GM19351 (cell line): Measurements from ENCODE around the gene TBC1D22A.

Experiments used
- ATAC-seq: cut with Tn5 transposase; IDR thresholded peaks from one replicate; pipeline ENCODE4 v1.9.1; 2021; ENCODE audit warnings: mild to moderate bottlenecking, moderate library complexity; ENCODE audit not compliant: unreplicated experiment

TBC1D22A gene

DNA sequence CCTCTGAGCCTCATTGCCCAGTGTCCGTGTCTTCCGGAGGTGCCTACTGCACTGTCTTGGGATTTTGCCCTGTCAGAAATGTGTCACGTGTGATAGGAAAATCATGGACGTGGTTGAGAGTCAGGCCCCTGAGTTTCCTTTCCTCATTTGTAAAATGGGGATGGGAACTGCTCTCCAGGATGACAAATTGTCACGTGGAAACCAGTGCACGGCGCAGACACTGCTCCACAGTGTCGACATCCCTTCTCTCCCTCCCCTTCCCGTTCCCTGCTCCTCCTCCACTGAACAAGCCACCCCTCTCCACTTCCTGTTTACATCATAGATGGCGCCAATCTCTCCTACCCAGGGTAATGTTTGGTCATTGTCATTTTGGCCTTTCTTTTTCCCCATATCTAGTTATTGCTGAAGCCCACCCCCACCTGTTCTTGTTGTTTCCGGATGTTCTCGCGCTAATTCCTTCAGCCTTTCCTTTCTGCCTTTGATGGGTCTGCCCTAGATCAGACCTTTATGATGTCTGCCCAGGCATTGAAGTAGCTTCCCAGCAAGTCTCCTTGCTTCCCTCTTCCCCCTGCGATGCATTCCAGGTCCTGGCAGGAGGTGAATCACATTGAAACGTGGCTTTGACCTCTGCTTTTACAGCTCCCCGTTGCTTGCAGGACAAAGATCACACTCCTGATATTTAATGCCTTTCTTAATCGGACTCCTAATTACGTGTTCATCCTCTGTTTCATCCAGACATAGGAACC is 91.8 kb downstream of the TBC1D22A start:
- no peak for ATAC-seq

DNA sequence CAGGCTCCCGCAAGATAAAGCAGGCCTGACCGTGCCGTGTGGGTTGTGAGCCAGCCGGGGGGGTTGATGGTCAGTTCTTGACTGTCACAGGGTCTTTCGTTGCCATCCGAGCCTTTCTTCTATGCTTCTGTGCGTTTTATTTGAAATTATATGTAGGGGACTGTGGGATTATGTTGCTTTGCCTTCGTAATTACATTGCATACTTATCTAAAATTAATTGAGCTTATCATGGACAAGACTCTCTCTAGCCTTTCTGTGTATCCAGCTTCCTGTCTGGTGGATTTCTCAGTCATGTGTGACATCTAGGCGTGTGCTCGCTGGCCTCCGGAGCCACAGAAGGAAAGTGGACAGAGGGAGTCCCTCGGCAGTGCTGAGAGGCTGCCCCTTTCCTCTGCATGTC is 93.2 kb downstream of the TBC1D22A start:
- no peak for ATAC-seq

DNA sequence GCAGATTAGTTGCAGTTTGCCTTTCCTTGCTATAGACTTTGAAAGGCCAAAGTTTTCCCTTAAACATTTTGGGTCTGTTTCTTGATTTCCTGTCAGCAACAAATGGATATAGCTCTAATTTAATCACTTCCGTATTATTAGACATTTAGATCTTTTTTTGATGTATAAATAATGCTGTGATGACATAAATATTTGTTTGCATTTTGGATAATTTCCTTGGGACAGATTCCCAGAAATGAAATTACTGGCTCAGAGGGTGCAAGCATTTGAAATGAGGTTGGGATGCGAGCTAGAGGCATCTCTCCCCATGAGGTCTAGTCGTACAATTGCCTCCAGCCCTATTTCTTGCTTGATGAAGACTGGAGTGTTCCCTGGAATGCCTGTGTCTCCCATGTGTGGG is 94.2 kb downstream of the TBC1D22A start:
- no peak for ATAC-seq

DNA sequence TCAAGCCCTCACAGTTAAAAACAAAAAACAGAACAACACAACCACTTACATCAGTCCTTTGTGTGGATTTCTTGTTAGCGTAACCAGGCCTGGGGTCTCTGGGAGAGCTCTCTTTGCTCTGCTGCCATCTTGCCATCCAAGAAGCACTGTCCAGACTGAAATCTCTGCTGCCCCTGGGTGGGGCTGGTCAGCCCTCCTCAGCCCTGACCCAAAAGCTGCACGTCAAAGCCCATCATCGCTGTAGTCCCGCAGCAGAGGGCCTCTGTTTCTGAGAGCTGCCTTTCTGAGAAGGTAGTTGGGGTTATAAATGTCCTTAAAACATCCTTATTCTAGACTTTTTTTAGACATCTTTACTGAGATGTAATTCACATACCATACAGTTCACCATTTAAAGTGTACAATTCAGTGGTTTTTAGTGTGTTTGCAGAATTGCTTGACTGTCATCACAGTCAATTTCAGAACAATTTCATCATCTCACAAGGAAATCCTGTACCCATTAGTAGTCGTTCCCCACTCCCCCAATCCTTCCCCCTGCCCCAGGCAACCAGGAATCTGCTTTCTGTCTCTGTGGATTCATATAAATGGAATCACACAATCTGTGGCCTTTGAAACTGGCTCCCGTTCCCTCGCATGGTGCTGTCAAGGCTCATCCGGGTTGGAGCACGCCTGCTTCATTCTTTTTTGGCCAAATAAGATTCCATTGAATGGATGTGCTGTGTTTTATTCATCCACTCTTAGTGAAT is 94.9 kb downstream of the TBC1D22A start:
- no peak for ATAC-seq

DNA sequence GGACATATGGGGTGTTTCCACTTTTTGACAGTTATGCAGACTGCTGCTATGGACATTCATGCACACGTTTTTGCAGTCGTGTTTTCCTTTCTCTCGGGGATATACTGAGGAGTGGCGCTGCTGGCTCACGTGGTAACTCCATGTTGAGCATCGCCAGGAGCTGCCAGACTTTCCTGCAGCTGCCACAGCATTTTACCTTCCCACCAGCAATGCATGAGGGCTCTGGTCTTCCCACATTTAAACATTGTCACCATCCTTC is 95.4 kb downstream of the TBC1D22A start:
- ATAC-seq = no peak

DNA sequence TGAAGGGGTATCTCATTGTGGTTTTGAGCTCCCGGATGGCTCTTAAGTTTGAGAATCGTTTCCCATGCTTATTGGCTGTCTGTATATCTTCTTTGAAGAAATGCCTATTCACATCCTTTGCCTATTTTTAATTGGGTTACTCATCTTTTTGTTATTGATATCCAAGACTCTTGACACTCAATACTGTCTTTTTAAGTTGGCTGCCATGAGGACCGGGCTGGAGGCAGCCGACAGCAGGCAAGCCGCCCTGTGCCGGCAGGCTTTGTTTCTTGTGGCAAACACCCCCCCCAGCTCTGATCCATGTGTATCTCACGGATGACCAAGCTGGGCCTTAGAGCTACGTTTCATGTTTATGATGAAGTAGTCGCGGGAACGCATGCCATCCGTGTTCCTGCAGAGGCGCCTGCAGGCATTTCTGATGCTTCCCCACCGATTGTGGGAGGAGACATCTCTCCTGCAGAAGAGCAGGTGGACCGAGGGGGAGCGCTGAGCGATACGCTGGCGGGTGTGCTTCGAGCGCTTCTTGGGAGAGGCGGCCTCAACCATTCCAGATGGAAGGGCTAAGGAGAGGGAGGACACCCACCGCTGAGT is 95.8 kb downstream of the TBC1D22A start:
- ATAC-seq = no peak

DNA sequence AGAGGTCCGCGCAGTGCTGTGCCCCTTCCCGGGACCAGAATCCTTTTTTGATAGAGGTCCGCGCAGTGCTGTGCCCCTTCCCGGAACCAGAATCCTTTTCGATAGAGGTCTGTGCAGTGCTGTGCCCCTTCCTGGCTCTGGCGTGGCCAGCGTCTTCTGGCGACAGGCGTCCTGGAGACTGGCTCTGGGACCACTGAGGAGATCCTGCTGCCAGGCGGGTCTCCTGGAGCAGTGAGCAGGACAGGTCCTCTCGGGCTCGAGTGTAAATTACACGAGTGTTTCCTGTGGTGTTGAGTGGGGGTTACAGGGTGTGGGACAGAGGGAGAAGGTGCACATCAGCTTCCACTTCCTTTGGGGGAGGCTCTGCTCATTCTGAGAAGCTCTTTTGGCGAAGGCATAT is 98.1 kb downstream of the TBC1D22A start:
- ATAC-seq = no peak

DNA sequence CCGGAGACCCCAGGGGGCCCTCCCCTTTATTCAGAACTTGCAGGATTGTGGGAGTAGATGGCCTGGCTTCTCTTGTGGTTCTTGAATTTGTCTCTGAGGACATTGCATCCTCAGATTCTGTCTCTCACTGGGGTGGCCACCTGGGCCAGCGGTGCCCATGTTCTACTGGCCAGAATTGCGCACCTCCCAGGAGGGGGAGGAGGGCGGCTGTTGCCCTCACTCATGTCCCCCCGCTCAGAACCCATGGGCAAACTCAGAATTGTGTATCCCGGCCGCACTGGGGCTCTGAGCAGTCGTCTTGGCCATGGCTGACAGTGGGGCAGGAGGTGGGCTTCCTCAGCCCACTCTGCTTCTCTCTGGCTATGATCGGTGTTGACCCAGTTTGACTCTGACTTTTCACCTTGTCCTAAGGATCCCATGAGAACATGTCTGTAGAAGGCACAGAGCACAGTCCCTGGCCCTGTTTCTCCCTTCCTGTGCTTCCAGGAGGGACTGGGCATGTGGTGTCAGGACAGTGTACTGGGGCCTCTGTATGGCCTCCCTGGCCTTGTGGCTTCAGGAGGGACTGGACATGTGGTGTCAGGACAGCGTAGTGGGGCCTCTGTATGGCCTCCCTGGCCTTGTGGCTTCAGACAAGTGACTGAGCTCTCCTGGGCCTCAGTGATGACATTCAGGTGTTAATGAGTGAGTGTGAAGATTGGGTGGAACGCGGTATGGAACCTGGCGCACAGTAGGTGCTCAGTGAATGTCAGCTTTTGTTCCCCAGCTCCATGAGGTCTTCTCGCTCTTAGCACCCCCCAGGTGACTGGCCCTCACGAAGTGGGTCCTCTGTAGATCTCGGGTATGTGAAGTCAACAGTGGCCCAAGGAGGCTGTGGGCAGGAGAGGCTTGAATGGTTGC is 99.3 kb downstream of the TBC1D22A start:
- no peak for ATAC-seq

DNA sequence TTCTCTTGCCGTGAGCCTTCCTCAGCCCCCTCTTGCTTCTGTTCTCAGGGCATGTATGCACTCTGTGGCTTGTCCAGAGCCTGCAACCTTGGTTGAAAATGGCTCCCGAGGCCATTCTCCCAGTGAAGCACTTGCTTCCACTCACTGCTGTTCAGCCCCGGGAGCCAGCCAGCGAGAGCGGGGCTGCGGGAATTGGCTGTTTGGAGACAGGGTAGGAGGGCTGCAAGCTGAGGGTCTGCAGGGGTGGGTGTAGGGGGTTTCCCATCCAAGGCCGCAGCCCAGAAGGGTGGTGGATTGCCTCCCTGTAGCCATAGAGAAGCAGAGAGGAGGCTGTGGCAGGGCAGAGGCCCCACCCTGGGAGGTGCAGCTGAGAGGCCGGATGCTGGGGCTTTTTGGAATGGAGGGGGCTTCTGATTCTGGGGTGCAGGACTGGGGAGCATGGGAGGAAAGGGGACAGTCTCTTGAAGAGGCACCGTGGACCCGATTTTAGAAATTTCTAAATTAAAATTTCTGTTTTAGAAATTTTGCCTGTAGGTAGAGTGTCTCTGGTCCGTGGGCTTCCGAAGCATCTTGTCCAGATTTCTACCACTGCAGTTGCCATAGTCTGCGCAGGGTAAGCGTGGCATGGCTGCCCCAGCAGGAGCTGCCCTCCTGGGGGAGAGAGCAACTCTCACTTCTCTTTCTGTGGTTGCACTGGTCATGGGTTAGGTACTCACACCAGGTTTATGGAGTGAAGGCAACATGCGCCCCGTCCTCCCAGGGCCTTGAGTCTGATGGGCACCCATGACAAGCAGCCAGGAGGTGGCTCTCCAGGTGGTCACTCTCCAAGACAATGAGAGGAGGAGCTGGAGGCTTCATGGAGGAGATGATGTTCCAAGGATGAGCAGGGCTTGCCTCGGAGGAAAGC is 100.2 kb downstream of the TBC1D22A start:
- ATAC-seq = no peak

DNA sequence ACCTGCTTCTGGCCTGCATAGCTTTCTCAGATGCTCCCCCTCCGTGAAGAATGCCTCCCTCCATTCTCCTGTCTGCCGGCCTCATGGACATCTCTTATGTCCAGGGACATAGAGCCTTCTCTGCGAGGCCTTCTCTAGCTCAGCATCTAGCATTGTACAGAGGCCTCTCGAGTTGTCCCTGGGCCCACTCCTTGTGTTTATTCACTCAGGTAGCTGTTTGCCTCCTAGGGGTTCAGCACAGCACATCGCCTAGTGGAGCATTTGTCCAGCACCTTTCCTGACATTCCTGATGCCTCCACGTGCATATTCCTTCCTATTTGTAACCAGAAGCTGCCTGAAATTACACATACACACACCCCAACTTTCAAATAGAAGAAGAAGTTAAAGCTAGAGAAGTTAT is 101.3 kb downstream of the TBC1D22A start:
- ATAC-seq = no peak

DNA sequence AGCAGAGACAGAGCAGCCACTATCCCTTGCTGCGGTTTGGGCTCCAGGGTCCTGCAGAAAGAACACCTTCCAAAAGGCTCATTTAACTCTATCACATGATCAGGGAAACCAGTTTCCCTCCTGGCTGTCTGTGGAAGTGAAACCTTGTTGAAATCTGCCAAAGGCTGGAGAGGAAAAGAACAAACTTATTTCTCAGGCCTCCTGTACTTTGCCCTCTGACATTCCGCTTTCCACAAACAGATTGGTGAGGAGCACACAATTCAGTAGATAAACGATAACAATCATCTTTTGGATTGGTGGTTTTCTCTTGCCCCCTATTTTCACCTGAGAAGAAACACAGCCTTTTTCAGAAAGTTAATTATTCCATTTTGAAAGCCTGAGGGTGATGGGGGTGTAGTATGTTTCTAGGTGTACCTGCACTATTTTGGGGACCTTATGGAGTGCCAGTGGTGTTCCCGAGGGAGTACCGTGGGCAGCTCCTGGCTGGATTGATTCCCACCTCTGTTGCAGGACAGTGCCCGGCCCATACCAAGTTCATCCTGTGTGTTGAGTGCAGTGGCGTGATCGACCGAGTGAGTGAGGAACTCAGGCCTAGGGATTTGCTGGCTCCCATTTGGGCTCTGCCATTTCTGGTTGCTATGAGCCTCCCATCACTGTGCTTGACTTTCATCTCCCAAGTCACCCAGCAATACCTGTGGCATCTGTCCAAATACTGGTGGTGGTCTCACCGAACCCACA is 102.0 kb downstream of the TBC1D22A start:
- no peak for ATAC-seq

DNA sequence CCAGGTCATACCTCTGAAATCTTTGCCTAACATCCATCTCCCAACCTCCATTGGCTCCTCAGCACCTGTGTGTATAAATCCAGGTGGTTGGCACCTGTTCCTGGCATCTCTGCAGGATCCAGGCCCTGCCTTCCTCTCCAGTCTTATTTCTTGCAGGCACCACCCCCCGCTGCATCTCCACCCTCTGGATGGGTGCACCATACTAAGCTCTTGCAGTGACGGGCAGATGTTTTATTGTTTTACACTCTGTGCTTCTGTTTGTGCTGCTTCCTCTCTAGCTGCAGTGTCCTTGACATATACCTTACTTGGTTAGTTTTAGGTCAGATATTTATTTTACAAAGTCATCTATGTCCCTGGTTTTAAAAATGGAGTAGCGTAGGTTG is 102.6 kb downstream of the TBC1D22A start:
- no peak for ATAC-seq

DNA sequence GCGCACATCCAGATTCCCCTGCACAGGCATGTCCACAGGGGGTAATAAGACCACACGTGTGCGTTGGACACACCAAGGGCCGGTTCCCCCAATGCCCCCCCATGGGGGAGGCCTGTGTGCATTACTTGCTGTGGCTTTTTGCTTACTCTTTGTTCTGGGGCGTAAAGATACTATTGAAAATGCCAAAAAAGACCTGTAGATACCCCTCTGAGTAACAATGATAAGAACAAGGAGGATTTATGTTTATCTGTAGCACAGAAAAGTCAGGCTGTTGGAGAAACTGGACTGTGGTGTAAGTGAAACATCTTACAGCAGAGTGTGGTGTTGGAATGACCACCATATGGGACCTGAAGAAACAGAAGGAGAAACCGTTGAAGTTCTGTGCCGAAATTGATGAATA is 103.2 kb downstream of the TBC1D22A start:
- no peak for ATAC-seq

DNA sequence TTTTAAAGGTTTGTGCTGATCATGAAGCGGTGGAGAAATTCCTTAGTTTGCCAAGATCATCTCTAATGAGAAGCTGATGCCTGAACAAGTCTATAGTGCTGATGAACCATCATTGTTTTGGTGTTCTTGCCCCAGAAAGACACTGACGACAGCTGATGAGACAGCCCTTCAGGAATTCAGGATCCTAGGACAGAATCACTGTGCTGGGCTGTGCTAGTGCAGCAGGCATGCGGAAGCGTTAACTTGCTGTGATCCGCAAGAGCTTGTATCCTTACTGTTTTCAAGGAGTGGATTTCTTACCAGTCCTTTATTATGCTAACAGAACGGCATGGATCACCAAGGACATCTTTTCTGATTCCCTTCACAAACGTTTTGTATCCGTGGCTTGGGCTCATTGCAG is 104.1 kb downstream of the TBC1D22A start:
- no peak for ATAC-seq

DNA sequence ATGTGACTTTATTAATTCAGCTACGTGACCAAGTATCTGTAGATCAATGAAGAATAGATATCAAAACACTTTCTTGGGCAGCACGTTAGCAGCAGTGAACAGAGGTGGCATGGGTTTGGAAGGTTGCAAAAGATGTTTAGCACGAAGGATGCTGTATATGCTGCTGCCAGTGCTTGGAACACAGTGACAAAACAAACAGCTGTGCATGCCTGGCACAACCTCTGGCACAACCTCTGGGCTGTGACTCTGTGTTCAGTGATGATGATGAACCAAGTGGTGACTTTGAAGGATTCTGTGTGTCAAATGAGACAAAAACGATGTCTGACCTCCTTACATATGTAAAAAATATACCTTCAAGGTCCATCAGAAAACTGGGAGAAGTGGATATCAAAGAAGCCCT is 104.7 kb downstream of the TBC1D22A start:
- ATAC-seq = no peak

DNA sequence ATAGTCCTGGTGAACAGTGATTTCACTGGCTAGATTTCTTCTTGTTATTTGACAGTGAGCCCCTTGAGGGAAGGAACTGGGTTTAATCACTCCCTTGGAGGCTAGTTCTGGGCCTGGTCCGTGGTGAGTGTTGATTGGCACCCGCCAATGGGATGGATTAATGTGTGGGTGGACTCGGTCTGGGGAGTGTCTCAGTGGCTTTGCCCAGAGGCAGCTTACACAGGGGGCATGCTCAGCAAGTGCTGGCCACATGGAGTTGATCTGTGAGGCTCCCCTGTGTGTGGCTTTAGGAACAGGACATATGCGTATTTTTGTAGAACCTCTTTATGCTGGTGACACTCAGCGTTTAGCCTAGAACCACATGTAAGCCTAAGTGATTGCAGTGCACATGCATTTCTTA is 106.9 kb downstream of the TBC1D22A start:
- no peak for ATAC-seq

DNA sequence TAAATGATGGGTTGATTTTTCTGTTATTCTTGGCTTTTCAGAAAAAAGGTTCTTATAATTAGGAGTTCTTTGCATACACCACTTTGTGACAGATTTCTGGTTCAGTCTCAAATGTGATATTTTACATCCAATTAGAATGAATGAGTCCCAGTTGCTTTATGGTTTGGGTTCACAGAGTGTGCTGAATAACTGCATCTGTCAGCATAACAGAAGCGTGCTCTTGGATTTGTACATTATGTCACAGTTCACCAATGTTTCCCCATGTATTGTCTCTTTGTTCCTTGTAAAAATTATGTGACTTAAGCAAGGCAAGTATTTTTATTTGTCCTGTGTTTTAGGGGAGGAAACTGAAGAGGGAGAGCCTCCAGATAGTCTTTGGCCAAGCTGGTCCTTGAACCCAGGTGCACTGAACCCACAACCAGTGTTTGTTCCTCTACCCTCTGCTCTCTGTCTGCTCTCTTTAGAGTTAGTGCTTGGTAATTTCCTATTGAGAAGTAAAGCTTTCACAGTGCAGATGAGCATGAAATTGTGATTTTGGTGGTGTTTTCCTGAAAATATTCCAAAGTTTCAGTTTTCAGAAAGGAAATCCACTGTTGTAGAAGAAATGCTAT is 107.5 kb downstream of the TBC1D22A start:
- no peak for ATAC-seq

DNA sequence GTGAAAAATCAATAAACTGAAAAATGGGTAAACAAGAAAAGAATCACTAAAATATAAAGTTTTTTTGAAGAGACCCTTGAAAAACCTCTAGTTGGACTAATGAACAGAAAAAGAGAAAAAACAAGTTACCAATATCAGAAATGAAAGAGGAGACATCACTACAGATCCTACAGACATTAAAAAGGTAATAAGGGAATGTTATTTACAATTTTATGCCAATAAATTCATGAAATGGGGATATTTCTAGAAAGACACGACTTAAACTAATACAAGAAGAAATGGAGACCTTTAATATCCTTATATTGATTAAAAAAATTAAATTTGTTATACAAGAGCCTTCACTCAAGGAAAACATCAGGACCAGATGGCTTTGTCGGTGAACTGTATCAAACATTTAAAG is 109.4 kb downstream of the TBC1D22A start:
- no peak for ATAC-seq

DNA sequence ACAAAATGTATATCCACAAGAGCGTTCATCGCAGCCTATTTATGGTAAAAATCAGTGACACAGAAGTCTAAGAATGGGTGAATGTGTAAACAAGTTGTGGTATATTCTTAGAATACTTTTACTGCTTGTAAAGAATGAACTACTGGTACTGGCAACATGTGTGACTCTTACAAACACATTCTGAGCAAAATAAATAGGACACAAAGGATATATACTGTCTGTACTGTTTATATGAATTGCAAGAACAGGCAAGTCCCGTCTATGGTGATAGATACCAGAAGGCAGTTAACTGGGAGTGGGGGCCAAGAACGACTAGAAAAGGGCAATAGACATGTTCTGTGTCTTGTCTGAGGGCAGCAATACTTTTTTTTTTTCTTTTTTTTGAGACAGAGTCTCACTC is 112.6 kb downstream of the TBC1D22A start:
- no peak for ATAC-seq
